Lung (tissue), 12 donors: ENCODE measurements around the gene C3orf18. TPM values are rescaled to one million over a fixed set of nuclear protein-coding genes. Genes with fewer than 3 reads are reported as not detected.

ENCODE experiments used
- ATAC-seq: fragments of 200-7000 bp; cut with Tn5 transposase; one replicate; pipeline ENCODE4 v1.9.1; 2020; ENCODE audit warnings: moderate number of reproducible peaks; ENCODE audit not compliant: insufficient read depth, low FRiP score
- DNase-seq, 3 donors: peaks; one replicate each; pipeline ENCODE4 v3.0.0-alpha.2; 2013 to 2017
- H3K27ac ChIP-seq, 2 donors: one replicate each; pipeline ENCODE4 v1.5.1; 2013; ENCODE audit warnings: mild to moderate bottlenecking in 2 of 2, moderate library complexity in 2 of 2, control low read depth in 1 of 2, inconsistent platforms in 1 of 2, low read depth in 1 of 2, low read length in 1 of 2
- H3K27me3 ChIP-seq, 3 donors: one replicate each; pipeline ENCODE4 v1.5.1; 2013; ENCODE audit warnings: low read length in 2 of 3; ENCODE audit not compliant: control insufficient read depth in 3 of 3, insufficient read depth in 3 of 3
- H3K36me3 ChIP-seq, 4 donors: one replicate each; pipeline ENCODE4 v1.5.1; 2013; ENCODE audit warnings: low read length in 4 of 4, mild to moderate bottlenecking in 1 of 4, moderate library complexity in 1 of 4; ENCODE audit not compliant: control insufficient read depth in 4 of 4, insufficient read depth in 4 of 4
- H3K4me1 ChIP-seq, 5 donors: one replicate each; pipeline ENCODE4 v1.5.1; 2013; ENCODE audit warnings: low read length in 5 of 5, mild to moderate bottlenecking in 2 of 5, moderate library complexity in 1 of 5; ENCODE audit not compliant: control insufficient read depth in 5 of 5, insufficient read depth in 5 of 5
- H3K4me3 ChIP-seq: one replicate; pipeline ENCODE4 v1.5.1; 2013; ENCODE audit warnings: mild to moderate bottlenecking, control low read depth, moderate library complexity
- H3K9ac ChIP-seq, 2 donors: one replicate each; pipeline ENCODE4 v1.5.1; 2013; ENCODE audit warnings: low read length in 2 of 2, control low read depth in 1 of 2; ENCODE audit not compliant: insufficient read depth in 1 of 2
- H3K9me3 ChIP-seq, 4 donors: one replicate each; pipeline ENCODE4 v1.5.1; 2013; ENCODE audit warnings: low read length in 3 of 4, mild to moderate bottlenecking in 1 of 4, moderate library complexity in 1 of 4; ENCODE audit not compliant: control insufficient read depth in 4 of 4, insufficient read depth in 3 of 4
- WGBS, 2 donors: extraction: QIAGEN DNeasy Blood & Tissue Kit; methylation state at CpG; one replicate each; pipeline ENCODE4 v1.1.7; 2013; 5-methylcytosine and 5-hydroxymethylcytosine counted together
- polyA plus RNA-seq, 2 donors: library from polyadenylated mRNA; stranded (reverse); fragments of 200-250 nt; gene quantifications; one replicate each; pipeline ENCODE4 v1.2.1, GENCODE V29; 2013
- total RNA-seq, 2 donors: library from RNA; depleted of rRNA in 1 of 2; stranded (reverse); fragments of >200 nt in 1 of 2; gene quantifications; one replicate each; pipeline ENCODE4 v1.2.1, GENCODE V29; 2014 to 2021
- TF ChIP-seq, protein P1 (sequence below): IDR thresholded peaks from 2 replicates; pipeline ENCODE4 v1.5.1; 2012; ENCODE audit warnings: mild to moderate bottlenecking; ENCODE audit errors: control extremely low read depth, extremely low read depth
- donor health status: control.
- donor health status: control.
- donor health status: Bipolar disorder and iron deficiency.
- donor health status: healthy.
- donor health status: DM: yes; HTN: yes; CAD: no.

Gene C3orf18
- total and polyA plus RNA-seq, 4 donors: 2.7 to 7.0 (median 4.5) TPM

GRCh38 chr3:50533316-50533715 lies 34.2 kb downstream of the C3orf18 start:
- Histone ChIP-seq H3K27me3 (peaks cover 0 to 2% (median 0%) of the 10 kb centered on the region in 3 donors), H3K36me3 (no peaks in the 10 kb centered on the region), H3K27ac (no peak overlapping the region), H3K9me3 (no peaks in the 10 kb centered on the region), H3K4me3 (no peak overlapping the region), H3K9ac (no peak overlapping the region), H3K4me1 (peaks cover 0 to 6% (median 3%) of the 10 kb centered on the region in 5 donors)
- no peak for ATAC-seq
- no peak for DNase-seq
- TF ChIP-seq, protein P1, sequence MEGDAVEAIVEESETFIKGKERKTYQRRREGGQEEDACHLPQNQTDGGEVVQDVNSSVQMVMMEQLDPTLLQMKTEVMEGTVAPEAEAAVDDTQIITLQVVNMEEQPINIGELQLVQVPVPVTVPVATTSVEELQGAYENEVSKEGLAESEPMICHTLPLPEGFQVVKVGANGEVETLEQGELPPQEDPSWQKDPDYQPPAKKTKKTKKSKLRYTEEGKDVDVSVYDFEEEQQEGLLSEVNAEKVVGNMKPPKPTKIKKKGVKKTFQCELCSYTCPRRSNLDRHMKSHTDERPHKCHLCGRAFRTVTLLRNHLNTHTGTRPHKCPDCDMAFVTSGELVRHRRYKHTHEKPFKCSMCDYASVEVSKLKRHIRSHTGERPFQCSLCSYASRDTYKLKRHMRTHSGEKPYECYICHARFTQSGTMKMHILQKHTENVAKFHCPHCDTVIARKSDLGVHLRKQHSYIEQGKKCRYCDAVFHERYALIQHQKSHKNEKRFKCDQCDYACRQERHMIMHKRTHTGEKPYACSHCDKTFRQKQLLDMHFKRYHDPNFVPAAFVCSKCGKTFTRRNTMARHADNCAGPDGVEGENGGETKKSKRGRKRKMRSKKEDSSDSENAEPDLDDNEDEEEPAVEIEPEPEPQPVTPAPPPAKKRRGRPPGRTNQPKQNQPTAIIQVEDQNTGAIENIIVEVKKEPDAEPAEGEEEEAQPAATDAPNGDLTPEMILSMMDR: no peak
- WGBS, 2 donors: 84 to 87% methylated on average over 13 of the region's 13 CpGs

DNA sequence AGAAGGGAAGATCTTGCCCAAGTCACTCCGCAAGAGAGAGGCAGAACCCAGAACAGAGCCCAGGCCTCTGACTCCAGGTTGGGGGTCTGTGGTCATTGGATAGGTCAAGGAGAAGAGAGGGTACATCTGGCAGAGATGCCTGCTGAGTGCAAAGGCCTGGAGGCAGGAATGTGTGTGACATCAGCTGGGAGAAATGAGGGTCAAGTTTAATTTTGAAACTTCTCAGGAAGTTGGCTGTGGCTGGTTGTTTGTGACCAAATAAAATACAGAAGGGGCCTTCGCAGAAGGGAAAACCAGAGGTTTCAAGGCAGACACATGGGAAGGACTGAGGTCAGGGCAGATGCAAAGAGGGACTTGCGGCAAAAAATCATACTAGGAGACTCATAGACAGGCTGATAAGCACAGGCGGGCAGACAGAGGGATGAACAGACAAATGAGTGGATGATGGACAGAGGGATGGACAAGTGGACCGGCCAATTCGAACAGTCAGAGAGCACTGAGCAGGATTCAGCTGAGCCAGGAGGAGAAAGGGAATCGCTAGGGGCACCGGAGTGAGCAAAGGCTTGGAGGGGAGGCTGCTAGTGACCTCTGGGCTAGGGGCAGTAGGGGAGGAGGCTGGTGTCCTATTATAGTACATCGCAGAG lies 35.4 kb downstream of the C3orf18 start:
- peak in 1 of 3 donors; percentile 10 for DNase-seq
- no peaks in the 10 kb centered on the region for H3K9me3 ChIP-seq
- ATAC-seq: no peak
- TF ChIP-seq, protein P1: no peak
- H3K36me3 ChIP-seq: no peaks in the 10 kb centered on the region
- H3K27ac ChIP-seq: no peak overlapping the region
- peaks cover 0 to 2% (median 0%) of the 10 kb centered on the region in 3 donors for H3K27me3 ChIP-seq
- no peak overlapping the region for H3K9ac ChIP-seq
- no peak overlapping the region for H3K4me3 ChIP-seq
- whole genome bisulfite sequencing, 2 donors: 86 to 91% methylated on average over 9 of the region's 9 CpGs
- peaks cover 0 to 6% (median 3%) of the 10 kb centered on the region in 5 donors for H3K4me1 ChIP-seq

- Histone ChIP-seq H3K27ac (no peak overlapping the region), H3K9me3 (no peaks in the 10 kb centered on the region), H3K4me1 (peaks cover 0 to 6% (median 3%) of the 10 kb centered on the region in 5 donors), H3K36me3 (no peaks in the 10 kb centered on the region), H3K27me3 (peaks cover 0 to 2% (median 0%) of the 10 kb centered on the region in 3 donors), H3K9ac (no peak overlapping the region), H3K4me3 (no peak overlapping the region)
- DNase-seq: no peak
- TF ChIP-seq, protein P1: no peak
- ATAC-seq: no peak
- 92 to 98% methylated on average over 4 of the region's 4 CpGs for WGBS, 2 donors
These were observed 36.3 kb downstream of the C3orf18 start for GRCh38 chr3:50531201-50531600.
